H1 (cell line): ENCODE measurements around the gene PSME2. TPM values are rescaled to one million over a fixed set of nuclear protein-coding genes. Genes with fewer than 3 reads are reported as not detected.

Experiments
- CTCF ChIA-PET: fragments of 300-600 bp; sonication (Branson Sonifier 250); formaldehyde crosslinking; loops from one replicate; lab custom pipeline; 2021; ENCODE audit not compliant: partially characterized antibody; lab: Charles Lee
- POLR2A ChIA-PET: fragments of 300-600 bp; sonication (Branson Sonifier 250); formaldehyde crosslinking; loops from one replicate; lab custom pipeline; 2021; ENCODE audit warnings: inconsistent platforms; ENCODE audit not compliant: partially characterized antibody; lab: Charles Lee
- DNase-seq, 2 experiments: peaks; one replicate each; pipeline versions ENCODE4 v3.0.0 to v3.0.0-alpha.2; 2010 to 2022; ENCODE audit warnings: low spot score in 2 of 2, low read depth in 1 of 2, mixed read lengths in 1 of 2
- FAIRE-seq: peaks from 2 replicates; lab custom pipeline; 2011; peaks lifted over from hg19 to GRCh38; lab: Jason Lieb, UNC
- H2AFZ ChIP-seq: 2 replicates; pipeline ENCODE4 v1.8.1; 2012; ENCODE audit warnings: low read length, inconsistent platforms
- H2AK5ac ChIP-seq: 2 replicates; pipeline ENCODE4 v1.6.1; 2013; ENCODE audit warnings: low read depth, low read length
- H2BK120ac ChIP-seq: replicated peaks from 2 replicates; pipeline ENCODE3; 2013; ENCODE audit warnings: low read depth, low read length, inconsistent platforms
- H2BK12ac ChIP-seq: 2 replicates; pipeline ENCODE4 v1.6.1; 2013; ENCODE audit warnings: low read depth, low read length
- H2BK15ac ChIP-seq: 2 replicates; pipeline ENCODE4 v1.6.1; 2013; ENCODE audit warnings: low read length
- H2BK20ac ChIP-seq: 2 replicates; pipeline ENCODE4 v1.6.1; 2013; ENCODE audit warnings: low read length
- H2BK5ac ChIP-seq: 2 replicates; pipeline ENCODE4 v1.6.1; 2013; ENCODE audit warnings: low read depth, low read length
- H3K14ac ChIP-seq: 2 replicates; pipeline ENCODE4 v1.6.1; 2013; ENCODE audit warnings: inconsistent platforms; ENCODE audit not compliant: insufficient read length
- H3K18ac ChIP-seq: 2 replicates; pipeline ENCODE4 v1.6.1; 2013; ENCODE audit warnings: low read length; ENCODE audit errors: extremely low read depth
- H3K23ac ChIP-seq: 2 replicates; pipeline ENCODE4 v1.6.1; 2013; ENCODE audit warnings: inconsistent platforms; ENCODE audit not compliant: insufficient read length
- H3K23me2 ChIP-seq: 2 replicates; pipeline ENCODE4 v1.6.1; 2013; ENCODE audit warnings: low read depth, low read length
- H3K27ac ChIP-seq: 2 replicates; pipeline ENCODE4 v1.6.1; 2011; ENCODE audit warnings: low read depth, low read length, inconsistent platforms
- H3K27me3 ChIP-seq, 4 experiments: replicated peaks in 1 of 4; 1 replicate in 1 of 4; 2 replicates in 3 of 4; pipeline versions ENCODE4 v1.6.1 to v1.8.1; 2011 to 2013; ENCODE audit warnings: low read length in 3 of 4, mild to moderate bottlenecking in 3 of 4, inconsistent platforms in 2 of 4, mixed read lengths in 2 of 4, moderate library complexity in 1 of 4; ENCODE audit not compliant: control insufficient read depth in 3 of 4, insufficient read depth in 3 of 4; ENCODE audit errors: extremely low read depth in 1 of 4
- H3K36me3 ChIP-seq, 4 experiments: 2 replicates each; pipeline versions ENCODE4 v1.6.1 to v1.8.1; 2011 to 2013; ENCODE audit warnings: mild to moderate bottlenecking in 4 of 4, low read length in 3 of 4, moderate library complexity in 2 of 4, control low read depth in 1 of 4, inconsistent platforms in 1 of 4; ENCODE audit not compliant: insufficient read depth in 4 of 4, control insufficient read depth in 2 of 4
- H3K4ac ChIP-seq: replicated peaks from 2 replicates; pipeline ENCODE3; 2013; ENCODE audit warnings: low read length, low read depth, mixed read lengths, inconsistent platforms; ENCODE audit not compliant: insufficient read length
- H3K4me1 ChIP-seq, 4 experiments: replicated peaks in 1 of 4; 1 replicate in 1 of 4; 2 replicates in 3 of 4; pipeline versions ENCODE4 v1.6.1 to v1.8.1; 2011 to 2013; ENCODE audit warnings: low read length in 3 of 4, inconsistent platforms in 2 of 4, mixed read lengths in 1 of 4; ENCODE audit not compliant: insufficient read depth in 4 of 4, control insufficient read depth in 3 of 4
- H3K4me2 ChIP-seq, 2 experiments: 2 replicates each; pipeline versions ENCODE4 v1.6.1 to v1.8.1; 2011 to 2013; ENCODE audit warnings: low read depth in 2 of 2, low read length in 2 of 2, control low read depth in 1 of 2, inconsistent platforms in 1 of 2, mild to moderate bottlenecking in 1 of 2; ENCODE audit not compliant: insufficient read depth in 1 of 2
- H3K4me3 ChIP-seq, 4 experiments: fragments of 200-600, 300-600 bp in 1 of 4; sonication (generic), shearing (Covaris generic), sonication (Bioruptor Twin) in 1 of 4; 2 replicates each; pipeline versions ENCODE4 v1.5.1 to v1.8.1; 2011 to 2016; ENCODE audit warnings: low read length in 4 of 4, low read depth in 3 of 4, control low read depth in 2 of 4, inconsistent platforms in 2 of 4, mild to moderate bottlenecking in 2 of 4, mixed read lengths in 1 of 4, moderate library complexity in 1 of 4; ENCODE audit not compliant: insufficient read depth in 2 of 4; ENCODE audit errors: extremely low read depth in 1 of 4
- H3K56ac ChIP-seq: replicated peaks from 2 replicates; pipeline ENCODE3; 2013; ENCODE audit warnings: low read depth, mild to moderate bottlenecking, mixed read lengths, low read length, inconsistent platforms; ENCODE audit not compliant: insufficient read length
- H3K79me1 ChIP-seq: 2 replicates; pipeline ENCODE4 v1.6.1; 2013; ENCODE audit warnings: low read depth, low read length, control low read depth
- H3K79me2 ChIP-seq, 2 experiments: 2 replicates each; pipeline versions ENCODE4 v1.6.1 to v1.8.1; 2012 to 2013; ENCODE audit warnings: low read length in 2 of 2, mild to moderate bottlenecking in 2 of 2, inconsistent platforms in 1 of 2; ENCODE audit not compliant: insufficient read depth in 2 of 2, control insufficient read depth in 1 of 2
- H3K9ac ChIP-seq, 4 experiments: replicated peaks in 1 of 4; 1 replicate in 1 of 4; 2 replicates in 3 of 4; pipeline versions ENCODE4 v1.6.1 to v1.8.1; 2011 to 2013; ENCODE audit warnings: low read depth in 3 of 4, low read length in 3 of 4, control low read depth in 2 of 4, mild to moderate bottlenecking in 2 of 4, moderate library complexity in 2 of 4, inconsistent platforms in 1 of 4; ENCODE audit errors: extremely low read depth in 1 of 4
- H3K9me3 ChIP-seq, 2 experiments: 2 replicates each; pipeline versions ENCODE4 v1.6.1 to v1.8.1; 2012 to 2013; ENCODE audit warnings: mild to moderate bottlenecking in 2 of 2, moderate library complexity in 2 of 2, control low read depth in 1 of 2, inconsistent platforms in 1 of 2, low read depth in 1 of 2, low read length in 1 of 2, mixed read lengths in 1 of 2; ENCODE audit not compliant: insufficient read depth in 2 of 2
- H4K20me1 ChIP-seq, 2 experiments: replicated peaks in 1 of 2; 2 replicates each; pipeline versions ENCODE3 to v1.8.1; 2011 to 2013; ENCODE audit warnings: inconsistent platforms in 2 of 2, low read length in 2 of 2, mild to moderate bottlenecking in 1 of 2; ENCODE audit not compliant: insufficient read depth in 2 of 2, control insufficient read depth in 1 of 2
- H4K5ac ChIP-seq: 2 replicates; pipeline ENCODE4 v1.6.1; 2013; ENCODE audit warnings: low read length, low read depth, mixed read lengths, inconsistent platforms; ENCODE audit not compliant: insufficient read length
- H4K8ac ChIP-seq: 2 replicates; pipeline ENCODE4 v1.8.0; 2013; ENCODE audit warnings: mild to moderate bottlenecking, moderate library complexity, low read length, inconsistent platforms; ENCODE audit not compliant: insufficient read depth; ENCODE audit errors: extremely low read depth
- H4K91ac ChIP-seq: replicated peaks from 2 replicates; pipeline ENCODE3; 2013; ENCODE audit warnings: low read length, mixed read lengths, inconsistent platforms; ENCODE audit not compliant: insufficient read length
- ASH2L ChIP-seq: fragments of 200-600, 300-600 bp; sonication (generic); IDR thresholded peaks from one replicate; pipeline ENCODE4 v1.7.1; 2017; ENCODE audit warnings: low read length
- CBX5 ChIP-seq: fragments of 300-800, 300-1000 bp; sonication (generic); IDR thresholded peaks from 2 replicates; pipeline ENCODE4 v1.7.1; 2016; ENCODE audit warnings: antibody characterized with exemption, low read length, low read depth
- EGR1 ChIP-seq: IDR thresholded peaks from 2 replicates; pipeline ENCODE4 v1.6.1; 2011; ENCODE audit warnings: low read depth, low read length, borderline replicate concordance
- GTF2F1 ChIP-seq: IDR thresholded peaks from 2 replicates; pipeline ENCODE4 v1.6.1; 2012; ENCODE audit warnings: low read depth, low read length, improper control_type of control experiment, borderline replicate concordance
- JUN ChIP-seq: IDR thresholded peaks from 2 replicates; pipeline ENCODE4 v1.6.1; 2011; ENCODE audit warnings: low read depth, mild to moderate bottlenecking, improper control_type of control experiment, low read length
- KDM1A ChIP-seq: fragments of 200-600, 300-600 bp; sonication (generic); IDR thresholded peaks from 2 replicates; pipeline ENCODE4 v1.7.1; 2016; ENCODE audit warnings: mild to moderate bottlenecking, low read length, borderline replicate concordance
- SIN3A ChIP-seq, 2 experiments: IDR thresholded peaks in 1 of 2; conservative IDR thresholded peaks in 1 of 2; 2 replicates each; pipeline ENCODE4 v1.6.1; 2011 to 2012; ENCODE audit warnings: low read length in 2 of 2, improper control_type of control experiment in 1 of 2, low read depth in 1 of 2, mild to moderate bottlenecking in 1 of 2
- SIRT6 ChIP-seq: IDR thresholded peaks from one replicate; pipeline ENCODE4 v1.7.1; 2012; ENCODE audit warnings: low read length, inconsistent platforms
- TAF1 ChIP-seq: IDR thresholded peaks from 2 replicates; pipeline ENCODE4 v1.6.1; 2011; ENCODE audit warnings: mild to moderate bottlenecking, low read depth, low read length
- TAF7 ChIP-seq: optimal IDR thresholded peaks from 2 replicates; pipeline ENCODE3; 2011; ENCODE audit warnings: low read depth, mild to moderate bottlenecking, inconsistent platforms, low read length, moderate library complexity, borderline replicate concordance
- TBP ChIP-seq: IDR thresholded peaks from 2 replicates; pipeline ENCODE4 v1.6.1; 2011; ENCODE audit warnings: low read depth, low read length, improper control_type of control experiment
- WGBS, 2 experiments: shearing (Covaris generic) in 1 of 2; methylation state at CpG; one replicate each; pipeline versions ENCODE4 v1.1.6 to v1.1.7; 2013 to 2015; ENCODE audit warnings: low lambda C conversion rate in 2 of 2, mixed read lengths in 2 of 2, inconsistent platforms in 1 of 2, low coverage in 1 of 2, missing lambda C conversion rate in 1 of 2; ENCODE audit not compliant: insufficient replicate concordance in 2 of 2, insufficient coverage in 1 of 2, insufficient read length in 1 of 2; ENCODE audit errors: extremely low coverage in 1 of 2, missing lambda C conversion rate in 1 of 2; 5-methylcytosine and 5-hydroxymethylcytosine counted together
- polyA plus RNA-seq, 7 experiments: library from polyadenylated mRNA; depleted of rRNA in 3 of 7; stranded (reverse) in 5 of 7; unstranded in 2 of 7; fragments of >200 nt in 5 of 7; fragments of 200-250 nt in 2 of 7; gene quantifications; 1 replicate in 5 of 7; 2 replicates in 1 of 7; 4 replicates in 1 of 7; pipeline versions ENCODE4 v1.2.1 to v1.2.3, GENCODE V29; 2011 to 2013; ENCODE audit warnings: missing spikeins in 2 of 7, mixed read lengths in 2 of 7
- total RNA-seq: library from RNA; stranded (reverse); fragmentation: NEBNext Ultra II Directional; extraction: Animal tissue kit (Norgen Biotek cat#: 25700); gene quantifications from 2 replicates; pipeline ENCODE4 v1.2.1, GENCODE V29; 2021

Gene PSME2
- total and polyA plus RNA-seq, 2 of the 8 experiments (the other 6 are each of a cell fraction or from before 2014, with no cell fraction given), result 71.8 to 111 TPM

DNA sequence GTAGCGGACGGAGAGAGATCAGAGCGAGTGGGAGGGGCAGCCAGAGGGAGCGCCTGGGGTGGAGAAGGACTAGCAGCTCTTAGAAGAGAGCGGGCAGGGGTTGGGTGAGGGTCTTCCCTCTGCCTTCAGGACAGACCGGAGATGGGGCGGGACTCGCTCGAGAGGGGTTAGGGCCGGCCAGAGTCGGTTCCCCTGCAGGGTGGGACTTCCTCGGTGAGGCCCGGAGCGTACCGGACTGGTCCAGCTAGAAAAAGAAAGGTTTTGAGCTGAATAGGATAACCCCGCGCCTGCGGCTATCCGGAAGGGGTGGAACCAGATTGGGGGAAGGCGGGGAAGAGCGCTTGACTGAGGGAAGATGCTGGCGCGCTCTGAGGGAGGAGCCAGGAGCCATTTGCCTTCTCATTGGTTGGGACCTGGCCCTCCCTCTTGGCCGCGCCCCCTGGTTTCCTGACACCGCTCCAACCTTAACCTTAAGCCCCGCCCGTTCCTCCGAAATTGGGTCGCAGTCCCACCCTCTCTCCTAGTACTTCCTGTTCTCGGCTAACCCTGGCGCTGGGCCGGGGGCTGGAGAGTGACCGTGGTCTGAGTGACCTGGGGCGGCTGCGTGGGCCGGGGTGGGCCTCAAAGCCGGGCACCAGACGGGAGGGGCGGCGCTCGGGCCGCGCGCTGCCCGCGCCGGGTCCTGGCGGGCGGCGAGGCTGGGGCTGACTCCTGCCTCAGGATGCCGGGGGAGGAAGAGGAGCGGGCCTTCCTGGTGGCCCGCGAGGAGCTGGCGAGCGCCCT is 759 bp upstream of the PSME2 start, which contains the start of gene RNF31:
Gene RNF31 (plus strand): TSS at position 521 of the 783 bp plus-strand sequence. CDS start 201 bp downstream, at position 722.
- peaks cover 0 to 10% (median 7%) of the 10 kb centered on the region in 4 experiments; a peak in 5 of 7 replicates for H3K4me1 ChIP-seq
- H3K23ac ChIP-seq, result no peak within 1 kb of the TSS
- no peaks in the 10 kb centered on the region for H3K27me3 ChIP-seq
- peak within 1 kb of the TSS; percentile 83 to 96 for H3K4me2 ChIP-seq
- peak within 1 kb of the TSS; percentile 2 for H4K5ac ChIP-seq
- H3K27ac ChIP-seq, result peak within 1 kb of the TSS; percentile 45; the same call in 1 of the 2 replicates
- peaks cover 11% of the 10 kb centered on the region; the same call in 1 of the 2 replicates for H3K79me1 ChIP-seq
- no peak within 1 kb of the TSS for H3K14ac ChIP-seq
- H3K18ac ChIP-seq, result peak within 1 kb of the TSS; percentile 53; the same call in 1 of the 2 replicates
- ChIA-PET CTCF (interaction anchor here (0.6 to 3.7 kb wide), 10 partner anchors 10 to 89 kb away, joined by 4 to 24 read pairs (median 6); partner anchors contain the start of genes DCAF11, IRF9, NRL and PSME1), POLR2A (interaction anchor here (0.6 to 9.6 kb wide), 20 partner anchors 9 to 152 kb away, joined by 3 to 86 read pairs (median 5); partner anchors contain the start of genes CHMP4A, DCAF11, DHRS1 and IPO4)
- no peaks in the 10 kb centered on the region for H3K9me3 ChIP-seq
- peaks cover 0 to 28% of the 10 kb centered on the region in 2 experiments; a peak in 3 of 4 replicates for H3K79me2 ChIP-seq
- peak; percentile 65 for FAIRE-seq
- DNase-seq, result peak; percentile 93 to 96
- no peak within 1 kb of the TSS for H3K4ac ChIP-seq
- H4K20me1 ChIP-seq, result peaks cover 0 to 19% of the 10 kb centered on the region in 2 experiments
- WGBS, 2 experiments, result 1% methylated on average over 55 of the region's 57 CpGs; no CpG with 5 or more reads in 1 of the 2 experiments
- no peak within 1 kb of the TSS for H2BK120ac ChIP-seq
- peaks cover 14 to 35% (median 30%) of the 10 kb centered on the region in 4 experiments for H3K36me3 ChIP-seq
- H2BK20ac ChIP-seq, result no peak within 1 kb of the TSS
- peak within 1 kb of the TSS; percentile 92 to 98 (median 96) for H3K4me3 ChIP-seq
- peak within 1 kb of the TSS; percentile 94 for H2BK5ac ChIP-seq
- peak within 1 kb of the TSS; percentile 66 to 73 (median 70) for H3K9ac ChIP-seq
- peak within 1 kb of the TSS; percentile 52 for H3K56ac ChIP-seq
- peak within 1 kb of the TSS; percentile 34 for H4K91ac ChIP-seq
- peaks cover 10% of the 10 kb centered on the region for H3K23me2 ChIP-seq
- peak within 1 kb of the TSS; percentile 83; the same call in 1 of the 2 replicates for H2AFZ ChIP-seq
- H4K8ac ChIP-seq, result no peak within 1 kb of the TSS; the same call in 1 of the 2 replicates
- H2BK12ac ChIP-seq, result 0 out of 2 replicates have a peak within 1 kb of the TSS, but pooled peaks have one; percentile 46
- no peak within 1 kb of the TSS for H2BK15ac ChIP-seq
- H2AK5ac ChIP-seq, result no peak within 1 kb of the TSS
- TF ChIP-seq TAF1 (0 out of 2 replicates have a peak, but pooled peaks have one; percentile 8), JUN (no peak), ASH2L (peak; percentile 33), GTF2F1 (no peak), SIRT6 (no peak), TAF7 (no peak), TBP (no peak), KDM1A (no peak), SIN3A (conservative IDR thresholded peaks at IDR 0.05 in 1 of 2, IDR thresholded peaks at IDR 0.05 in 1 of 2; ENCODE audit: low read depth in 1 of 2, low read length in 2 of 2) (0 out of 4 replicates have a peak, but pooled peaks of 1 of the 2 experiments have one; percentile 17), EGR1 (no peak), CBX5 (no peak)
